HG03280 (cell line): ENCODE results near the gene KMT2C.
"Not testable (repeated sequence)": the region's sequence is repeated elsewhere in the genome, so short reads cannot be mapped to it uniquely, and the experiment has no call there.

ENCODE experiments used
- ATAC-seq: cut with Tn5 transposase; IDR thresholded peaks from one replicate; pipeline ENCODE4 v1.9.1; 2021; ENCODE audit warnings: mild to moderate bottlenecking, moderate library complexity; ENCODE audit not compliant: unreplicated experiment

Gene KMT2C

DNA sequence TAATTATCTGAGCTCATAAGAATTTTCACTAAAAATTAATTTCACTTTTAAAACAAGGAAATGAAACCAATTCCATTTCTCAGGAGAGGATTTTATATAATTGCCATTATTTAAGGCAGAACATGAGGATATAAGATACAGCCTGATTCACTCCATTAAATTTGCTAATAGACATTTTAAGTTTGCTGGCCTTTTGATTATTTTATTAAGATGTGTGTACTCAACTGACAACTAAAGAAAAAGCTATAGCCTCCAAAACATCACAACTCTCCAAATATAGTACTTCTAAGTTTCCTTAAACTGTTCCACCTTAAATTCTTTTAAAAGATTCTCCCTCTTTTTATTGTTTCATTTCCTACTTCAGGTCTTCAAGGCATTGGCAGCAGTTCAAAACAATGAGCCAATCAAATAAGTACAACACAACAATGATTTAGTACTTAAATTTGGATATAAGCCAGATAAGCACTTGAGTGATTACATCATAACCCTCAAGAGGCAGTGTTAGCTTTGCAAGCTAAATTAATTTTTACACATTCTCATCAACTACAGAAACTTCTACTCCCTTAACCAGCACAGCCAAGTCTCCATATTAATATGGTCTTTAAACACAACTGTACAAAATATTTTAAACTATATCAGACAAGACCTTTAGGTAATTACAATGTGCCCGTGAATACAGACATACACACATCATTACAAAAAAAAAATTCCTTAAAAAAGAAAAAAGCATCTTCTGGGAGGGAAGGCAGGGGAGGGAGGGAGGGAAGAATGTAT, 121.8 kb downstream of the KMT2C start:
- no peak for ATAC-seq

DNA sequence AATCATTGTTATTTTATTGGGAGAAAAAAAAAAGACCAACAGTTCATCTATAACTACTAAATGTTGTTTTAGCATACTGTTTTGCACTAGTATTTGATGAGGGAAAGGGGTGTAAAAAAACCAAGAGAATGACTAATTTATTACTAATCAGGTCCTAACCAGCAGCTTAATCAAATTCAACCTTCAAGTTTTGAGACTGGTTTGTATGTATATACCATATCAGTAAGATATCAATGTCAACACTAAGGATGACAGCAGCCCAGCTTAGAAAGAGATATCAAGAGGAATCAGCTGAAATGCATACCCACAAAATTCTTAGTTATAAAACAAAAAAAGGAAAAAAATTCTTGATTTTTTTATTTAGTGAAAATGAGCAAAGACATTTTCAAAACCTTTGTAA, 122.6 kb downstream of the KMT2C start:
- no peak for ATAC-seq

DNA sequence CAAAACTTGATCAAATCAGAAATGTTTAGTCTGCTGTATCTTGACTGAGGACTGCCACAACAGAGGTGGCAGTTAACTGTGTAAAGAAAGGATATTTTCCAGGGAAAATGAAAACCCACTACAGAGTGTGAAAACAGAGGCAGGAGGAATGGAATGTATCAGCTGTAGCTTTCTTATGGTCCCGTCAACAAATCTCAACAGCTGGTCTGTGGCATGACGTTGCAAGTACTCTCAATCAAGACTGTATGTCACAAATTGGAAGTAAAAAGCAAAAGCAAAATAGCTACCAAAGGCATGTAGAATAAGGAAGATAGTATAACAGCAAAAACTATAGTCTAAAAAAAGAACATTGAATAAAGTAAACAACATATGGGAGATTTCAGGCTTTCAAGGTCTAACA, 123.5 kb downstream of the KMT2C start:
- ATAC-seq: no peak

DNA sequence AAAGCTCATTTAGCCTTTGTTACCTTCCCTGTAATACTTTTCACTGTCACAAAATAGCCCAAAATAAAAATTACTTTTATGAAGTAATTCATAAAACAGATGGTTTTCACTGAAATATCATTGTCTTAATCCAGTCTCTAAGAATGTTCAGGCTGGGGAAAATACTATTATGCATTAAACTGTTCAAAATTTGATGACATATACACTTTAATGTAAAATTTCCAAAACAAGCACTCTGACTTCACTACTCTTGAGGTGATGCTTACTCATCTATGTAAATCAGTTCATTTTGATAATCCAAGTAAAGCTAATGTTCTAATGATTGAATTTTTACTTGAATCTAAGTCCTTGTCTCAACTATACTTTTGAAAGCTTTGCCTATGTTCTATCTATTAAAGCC, 127.9 kb downstream of the KMT2C start:
- ATAC-seq: no peak

DNA sequence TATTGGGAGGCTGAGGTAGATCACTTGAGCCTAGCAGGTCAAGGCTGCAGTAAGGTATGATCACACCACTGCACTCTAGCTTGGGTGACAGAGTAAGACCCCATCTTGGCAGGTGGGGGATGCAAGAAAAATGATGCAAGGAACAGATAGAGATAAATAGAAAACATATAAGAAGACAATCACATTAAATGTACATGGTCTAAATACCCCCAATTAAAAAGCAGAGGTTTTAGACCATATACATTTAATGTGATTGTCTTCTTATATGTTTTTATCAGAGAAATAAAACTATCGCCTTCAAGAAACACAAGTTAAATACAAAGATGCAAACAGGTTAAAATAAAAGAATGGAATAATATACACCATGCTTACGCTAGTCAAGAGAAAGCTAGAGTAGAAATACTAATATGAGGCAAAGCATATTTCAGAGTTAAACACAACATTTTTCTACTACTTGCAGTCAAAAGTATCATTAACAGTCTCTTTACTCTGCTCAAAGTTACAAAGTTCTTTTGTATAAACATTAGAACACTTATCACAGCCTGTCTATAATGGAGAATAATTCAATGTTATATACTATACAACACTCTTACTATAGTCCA, 136.2 kb downstream of the KMT2C start:
- ATAC-seq: not testable (repeated sequence)

DNA sequence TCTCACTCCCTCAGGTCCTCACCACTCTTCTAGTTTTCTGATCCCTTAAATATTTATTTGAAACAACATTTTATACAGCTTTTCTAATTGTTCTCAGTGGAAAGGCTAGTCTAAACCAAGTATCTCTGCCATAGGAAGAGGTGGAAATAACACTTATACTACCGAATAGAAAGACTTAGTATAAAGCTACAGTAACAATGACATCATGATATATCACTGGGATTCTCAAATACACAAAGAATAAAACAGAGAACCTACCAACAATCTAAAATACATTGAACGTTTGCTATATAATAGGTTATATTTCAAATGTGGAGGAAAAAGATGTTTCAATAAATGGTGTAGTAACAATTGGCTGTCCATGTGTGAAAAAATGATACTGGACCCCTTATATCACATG, 142.9 kb downstream of the KMT2C start:
- ATAC-seq: no peak

DNA sequence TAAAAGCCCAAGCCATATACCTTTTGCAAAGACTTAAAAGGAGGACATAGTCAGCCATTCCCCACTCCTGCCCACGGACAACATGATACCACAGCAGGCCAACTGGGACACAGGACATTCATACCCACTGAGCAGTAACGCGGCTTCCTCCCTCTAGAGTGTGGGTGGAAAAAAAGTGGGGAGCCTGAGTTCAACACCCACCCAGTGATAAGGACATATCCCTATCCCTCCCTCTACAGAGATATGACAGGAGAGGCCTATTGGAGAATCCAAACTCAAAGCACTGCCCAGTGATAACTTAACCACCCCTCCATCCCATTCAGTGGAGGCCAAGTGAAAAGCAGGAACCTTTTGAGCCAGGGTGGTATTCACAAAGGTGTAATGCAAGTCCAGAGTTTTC, 148.8 kb downstream of the KMT2C start:
- not testable (repeated sequence) for ATAC-seq

DNA sequence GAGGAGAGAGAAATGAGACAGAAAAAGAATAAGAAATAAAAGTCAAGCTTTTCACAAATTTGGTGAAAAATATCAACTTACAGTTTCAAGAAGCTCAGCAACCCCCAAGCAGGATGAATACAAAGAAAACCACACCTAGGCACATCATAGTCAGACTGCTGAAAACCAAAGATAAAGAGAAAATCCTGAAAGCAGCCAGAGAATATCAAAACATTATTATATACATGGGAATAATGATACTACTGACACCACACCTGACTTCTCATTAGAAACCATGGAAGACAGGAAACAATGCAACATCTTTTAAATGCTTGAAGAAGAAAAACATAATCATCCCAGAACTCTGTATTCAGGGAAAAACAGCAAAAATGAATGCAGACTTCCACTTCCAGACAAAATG, 149.6 kb downstream of the KMT2C start:
- not testable (repeated sequence) for ATAC-seq

DNA sequence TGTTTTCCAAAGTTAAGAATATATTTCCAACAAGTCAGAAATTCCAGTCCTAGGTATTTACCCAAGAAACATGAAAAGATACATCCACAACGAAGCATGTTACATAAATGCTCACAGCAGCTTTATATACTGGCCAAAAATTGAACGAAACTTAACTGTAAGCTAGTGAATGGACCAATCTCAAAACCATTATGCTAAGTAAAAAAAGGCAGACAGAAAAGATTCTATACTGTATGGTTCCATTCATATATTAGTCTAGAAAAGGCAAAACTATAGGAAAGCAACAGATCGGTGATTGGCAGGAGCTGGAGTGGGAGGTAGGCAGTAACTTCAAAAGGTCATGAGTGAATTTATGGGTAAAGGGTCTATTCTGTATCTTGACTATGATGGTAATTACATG, 150.8 kb downstream of the KMT2C start:
- not testable (repeated sequence) for ATAC-seq

DNA sequence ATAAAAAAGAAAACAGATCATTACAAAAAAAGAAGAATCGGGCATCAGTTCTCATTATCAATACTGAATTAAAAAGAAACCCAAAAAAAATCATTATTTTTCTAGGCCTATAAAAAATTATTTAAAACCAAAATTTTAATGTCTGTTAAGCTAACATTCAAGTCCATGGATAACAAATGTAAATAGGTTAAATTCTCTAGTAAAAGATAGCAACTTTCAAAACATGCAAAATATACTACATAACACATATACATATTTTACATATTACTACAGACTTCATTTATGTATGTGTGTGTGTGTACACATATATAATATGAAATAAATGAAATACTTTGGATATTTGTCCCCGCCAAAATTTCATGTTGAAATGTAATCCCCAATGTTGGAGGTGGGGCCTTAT, 158.1 kb downstream of the KMT2C start:
- not testable (repeated sequence) for ATAC-seq

DNA sequence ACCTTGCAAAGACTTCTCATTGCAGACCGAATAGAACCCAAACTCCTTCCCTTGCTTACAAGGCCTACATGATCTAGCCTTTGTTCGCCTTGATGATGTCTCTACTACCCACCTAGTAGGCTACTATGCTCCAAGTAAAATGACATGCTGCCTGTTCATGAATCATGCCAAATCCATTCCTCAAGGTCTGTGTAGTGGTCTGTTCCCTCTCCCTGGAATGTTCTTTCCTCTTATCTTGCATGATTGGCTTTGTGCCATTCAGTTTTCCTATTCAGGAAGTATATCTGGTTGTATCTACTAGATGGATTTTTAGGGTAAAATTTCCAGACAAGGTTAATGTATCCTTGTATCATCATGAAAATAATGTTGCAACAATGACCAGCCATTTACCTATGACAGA, 165.4 kb downstream of the KMT2C start:
- not testable (repeated sequence) for ATAC-seq

DNA sequence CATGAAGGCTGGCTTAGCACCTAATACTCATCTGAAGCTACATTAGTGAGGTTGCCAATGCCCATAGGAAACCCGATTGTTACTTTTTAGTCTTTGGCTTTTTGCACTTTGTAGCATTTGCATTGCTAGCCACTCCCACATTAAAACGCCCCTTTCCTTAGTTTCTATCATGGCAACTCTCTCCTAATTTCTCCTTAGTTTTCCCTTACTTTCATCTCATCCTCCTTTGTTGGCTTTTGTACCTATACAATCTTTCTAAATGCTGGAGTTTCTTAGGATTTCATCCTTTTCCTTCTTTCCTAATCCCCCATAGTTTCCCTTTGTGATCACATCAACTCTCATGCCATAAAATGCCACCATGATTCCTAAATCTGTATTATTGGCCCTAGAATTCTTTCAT, 168.9 kb downstream of the KMT2C start:
- not testable (repeated sequence) for ATAC-seq

DNA sequence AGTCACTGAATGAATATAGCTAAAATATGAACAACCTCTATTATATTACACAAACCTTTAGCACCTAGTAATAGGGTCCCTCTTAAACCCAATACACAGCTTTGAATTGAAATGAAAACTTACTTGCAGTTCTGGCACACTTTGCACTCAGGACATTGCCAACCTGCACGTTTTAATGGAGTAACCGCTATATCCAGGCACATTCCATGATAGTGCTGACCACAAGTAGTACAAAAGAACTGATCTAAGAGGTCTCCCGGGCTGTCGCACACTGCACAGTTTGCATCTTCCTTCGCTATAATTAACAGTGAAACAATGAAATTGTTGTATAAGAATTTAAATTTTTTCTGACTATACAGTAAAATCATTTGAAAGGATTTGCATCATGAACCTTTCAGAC, 170.9 kb downstream of the KMT2C start:
- ATAC-seq: not testable (repeated sequence)

DNA sequence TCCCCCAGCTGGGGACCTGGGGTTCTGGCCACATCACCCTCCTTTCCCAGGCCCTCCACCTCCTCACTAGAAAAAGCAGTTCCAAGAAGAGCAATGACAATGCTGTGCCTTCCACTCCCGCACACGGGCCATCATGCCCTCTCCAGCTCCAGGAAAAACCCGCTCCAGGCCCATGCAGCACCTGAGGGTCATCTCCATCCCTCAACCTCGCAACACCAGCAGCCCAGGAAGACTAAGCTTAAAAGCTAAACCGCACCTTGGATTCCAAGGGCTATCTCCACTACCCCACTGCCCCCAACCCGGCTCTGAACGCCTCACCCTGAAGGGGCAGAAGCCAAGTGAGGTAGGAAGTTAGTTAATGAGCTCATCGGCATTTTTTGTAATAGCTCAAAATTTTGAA, 173.7 kb downstream of the KMT2C start:
- ATAC-seq: not testable (repeated sequence)

DNA sequence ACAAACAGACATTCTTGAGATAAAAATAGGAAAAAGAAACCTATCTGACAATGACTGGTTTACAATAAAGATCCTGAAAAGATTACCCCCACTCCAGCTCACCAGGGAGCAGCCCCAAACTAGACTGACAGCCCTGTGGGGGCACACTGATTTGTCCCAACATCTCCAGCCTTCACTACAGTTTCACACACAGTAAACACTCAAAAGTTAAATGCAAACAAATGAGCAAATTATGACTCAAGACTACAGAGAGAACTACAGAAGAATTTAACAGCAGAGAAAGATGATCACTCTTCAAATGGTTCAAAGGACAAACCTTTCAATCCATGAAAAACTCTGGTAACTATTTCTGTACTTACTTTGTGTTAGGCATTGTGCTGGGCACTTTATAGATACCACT, 176.2 kb downstream of the KMT2C start:
- not testable (repeated sequence) for ATAC-seq

DNA sequence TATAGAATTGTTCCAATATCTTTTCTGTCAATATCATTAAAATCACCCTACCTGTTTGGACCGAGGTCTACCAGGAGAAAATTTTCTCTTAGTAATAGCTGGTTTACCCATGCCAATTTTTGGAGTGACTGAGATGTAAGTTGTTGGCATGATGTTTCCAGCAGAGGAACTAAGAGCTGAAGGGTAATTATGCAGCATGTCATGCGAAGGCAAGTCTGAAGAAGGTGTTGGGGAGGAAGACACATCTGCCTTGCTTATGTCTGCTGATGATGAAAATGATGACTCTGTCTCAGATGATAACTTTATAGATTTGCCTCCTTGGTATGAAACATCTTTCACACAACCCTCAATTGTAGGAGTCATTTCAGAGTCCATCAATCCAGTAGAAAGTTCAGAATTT, 188.0 kb downstream of the KMT2C start:
- ATAC-seq: not testable (repeated sequence)

DNA sequence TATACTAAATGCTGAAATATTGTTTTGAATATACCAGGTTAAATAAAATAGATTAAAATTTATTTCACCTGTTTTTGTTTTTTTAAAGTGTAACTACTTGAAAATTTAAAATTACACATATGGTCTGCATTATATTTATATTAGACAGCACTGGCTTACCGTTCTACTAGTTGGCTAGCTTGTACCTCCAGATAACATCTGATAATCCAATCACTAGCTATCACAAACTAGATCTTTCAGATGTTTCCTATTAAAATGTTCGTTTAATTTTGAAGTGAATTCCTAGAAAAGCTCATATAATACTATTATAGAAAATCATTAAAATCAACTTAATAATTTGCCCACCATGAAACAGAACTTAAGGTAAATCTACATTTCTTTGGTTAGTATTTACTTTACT, 190.4 kb downstream of the KMT2C start:
- not testable (repeated sequence) for ATAC-seq

DNA sequence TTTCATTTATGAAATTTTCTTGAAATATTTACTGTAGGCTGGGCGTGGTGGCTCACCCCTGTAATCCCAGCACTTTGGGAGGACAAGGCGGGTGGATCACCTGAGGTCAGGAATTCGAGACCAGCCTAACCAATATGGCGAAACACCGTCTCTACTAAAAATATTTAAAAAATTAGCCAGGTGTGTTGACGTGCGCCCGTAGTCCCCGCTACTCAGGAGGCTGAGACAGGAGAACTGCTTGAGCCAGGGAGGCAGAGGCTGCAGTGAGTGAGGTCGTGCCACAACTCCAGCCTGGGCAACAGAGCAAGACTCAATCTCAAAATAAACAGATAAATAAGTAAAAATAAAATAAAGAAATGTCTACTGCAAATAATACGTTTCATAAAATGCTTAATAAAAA, 192.3 kb downstream of the KMT2C start:
- ATAC-seq: not testable (repeated sequence)

DNA sequence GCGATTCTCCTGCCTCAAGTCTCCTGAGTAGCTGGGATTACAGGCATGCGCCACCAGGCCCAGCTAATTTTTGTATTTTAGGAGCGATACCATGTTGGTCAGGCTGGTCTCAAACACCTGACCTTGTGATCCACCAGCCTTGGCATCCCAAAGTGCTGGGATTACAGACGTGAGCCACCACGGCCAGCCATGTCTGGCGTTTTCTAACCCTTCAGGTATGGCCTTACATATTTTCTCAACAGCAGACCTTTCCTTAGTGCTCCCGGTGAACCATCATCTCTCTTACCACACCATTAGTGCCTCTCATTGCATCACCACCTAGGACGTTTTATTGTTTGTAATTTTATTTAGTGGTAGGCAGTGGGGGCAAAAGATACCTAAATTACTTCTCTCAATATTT, 194.5 kb downstream of the KMT2C start:
- ATAC-seq: not testable (repeated sequence)

DNA sequence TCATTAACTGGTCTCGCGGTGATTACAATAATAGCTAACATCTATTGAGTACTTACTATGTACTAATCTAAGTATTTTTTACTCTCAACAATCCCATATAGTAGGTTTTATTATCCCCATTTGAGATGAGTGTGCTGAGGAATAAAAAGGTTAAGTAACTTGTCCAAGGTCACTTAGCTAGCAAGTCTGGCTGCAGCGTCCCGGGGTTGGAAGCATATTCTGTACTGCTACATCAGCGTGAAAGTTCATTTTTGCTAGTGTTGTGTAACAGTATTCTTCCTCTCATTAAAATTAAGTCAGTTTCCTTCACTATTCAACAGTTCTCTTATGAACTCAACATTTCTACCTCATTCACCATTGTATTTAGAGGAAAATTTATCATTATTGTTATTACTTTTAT, 199.5 kb downstream of the KMT2C start:
- ATAC-seq: not testable (repeated sequence)

DNA sequence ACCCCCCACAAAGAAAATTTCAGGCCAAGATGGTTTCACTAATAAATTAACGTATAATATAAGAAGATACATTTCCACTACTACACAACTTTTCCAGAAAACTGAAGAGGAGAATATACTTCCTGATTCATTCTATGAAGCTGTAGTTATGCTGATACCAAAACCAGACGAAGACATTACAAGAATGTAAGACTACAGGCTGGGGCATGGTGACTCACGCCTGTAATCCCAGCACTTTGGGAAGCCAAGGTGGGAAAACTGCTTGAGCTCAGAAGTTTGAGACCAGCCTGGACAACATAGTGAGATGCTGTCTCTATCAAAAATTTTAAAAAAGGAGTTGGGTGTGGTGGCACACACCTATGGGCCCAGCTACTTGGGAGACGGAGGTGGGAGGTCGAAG, 201.4 kb downstream of the KMT2C start:
- ATAC-seq: not testable (repeated sequence)

DNA sequence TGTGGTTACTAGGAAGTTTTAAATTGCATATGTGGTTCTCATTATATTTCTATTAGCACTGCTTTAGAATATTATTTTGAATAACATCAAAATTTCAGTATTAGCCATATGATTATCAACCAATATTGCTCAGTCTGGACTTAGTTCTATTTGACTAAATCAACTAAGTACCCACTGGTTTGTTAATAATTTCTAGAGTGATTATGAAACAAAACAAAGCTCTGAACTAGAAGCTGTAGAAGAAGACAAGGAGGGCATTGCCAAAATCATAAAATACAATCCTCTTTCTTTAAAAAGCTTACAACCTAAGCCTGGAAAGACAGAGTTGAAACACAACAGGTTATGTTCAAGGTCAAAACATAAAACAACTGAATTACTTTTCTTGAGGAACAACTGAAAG, 204.7 kb downstream of the KMT2C start:
- ATAC-seq: no peak

DNA sequence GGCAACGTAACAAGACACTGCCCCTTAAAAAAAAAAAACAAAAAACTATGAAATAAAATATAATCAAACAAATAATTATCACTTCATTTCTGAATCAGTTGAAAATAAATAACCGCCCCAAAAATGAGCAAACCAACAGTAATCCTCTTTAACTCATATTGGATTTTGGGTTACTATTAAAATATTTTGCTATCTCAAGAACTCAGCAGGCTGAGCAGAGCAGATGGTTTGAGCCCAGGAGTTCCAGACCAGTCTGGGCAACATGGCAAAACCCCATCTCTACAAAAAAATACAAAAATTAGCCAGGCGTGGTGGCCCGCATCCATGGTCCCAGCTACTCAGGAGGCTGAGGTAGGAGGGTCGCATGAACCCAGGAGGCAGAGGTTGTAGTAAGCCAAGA, 216.2 kb downstream of the KMT2C start:
- not testable (repeated sequence) for ATAC-seq
